GM21423 (cell line): ENCODE data around the gene LRRC75A.

Source experiments
- ATAC-seq: cut with Tn5 transposase; IDR thresholded peaks from one replicate; pipeline ENCODE4 v1.9.1; 2021; ENCODE audit warnings: mild to moderate bottlenecking, moderate library complexity; ENCODE audit not compliant: unreplicated experiment

The LRRC75A gene

DNA sequence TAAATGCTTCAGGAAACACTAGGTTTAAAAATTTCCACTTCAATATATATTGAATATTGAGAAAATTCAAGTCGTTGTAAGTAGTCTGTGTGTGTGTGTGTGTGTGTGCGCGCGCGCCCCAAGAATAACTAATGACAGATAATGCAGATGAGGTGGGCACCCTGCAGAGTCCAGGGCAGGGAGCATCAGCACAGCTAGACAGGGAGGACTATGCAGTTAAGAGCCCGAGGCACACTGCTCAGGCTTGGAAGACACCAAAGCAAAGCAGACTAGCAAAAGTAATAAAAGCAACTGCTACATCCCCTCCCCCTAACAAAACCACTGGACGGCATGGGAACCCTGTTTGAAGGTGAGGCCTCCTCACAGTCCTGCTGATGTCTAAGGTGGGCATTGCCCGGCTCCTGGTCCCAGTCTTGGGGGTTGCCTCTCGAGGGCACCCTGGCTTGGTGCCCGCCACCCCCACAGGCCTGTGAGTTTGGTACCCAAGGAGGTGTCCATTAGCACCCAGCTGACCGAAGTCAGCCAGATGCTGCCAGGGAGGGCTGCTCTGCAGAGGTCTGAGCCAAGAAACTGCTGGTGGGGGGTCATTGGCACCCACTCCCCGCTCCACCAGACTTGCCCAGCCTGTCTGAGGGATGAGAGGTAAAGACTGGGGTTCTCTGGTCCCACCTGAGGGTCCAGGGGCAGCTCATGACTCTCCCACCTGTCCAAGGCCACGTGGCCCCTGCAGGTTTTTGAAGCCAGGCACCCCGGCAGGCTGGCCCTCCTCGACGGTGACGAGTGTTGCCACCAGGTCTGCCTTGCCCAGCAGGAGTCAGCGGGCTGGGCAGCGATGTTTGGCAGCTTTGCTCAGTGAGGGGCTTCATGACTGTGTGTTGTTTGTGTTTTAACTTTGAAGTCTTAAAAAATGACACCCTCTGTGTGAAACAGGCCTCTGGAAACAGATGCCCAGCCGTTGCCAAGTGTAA, 18.7 kb downstream of the LRRC75A start:
- ATAC-seq, result no peak

DNA sequence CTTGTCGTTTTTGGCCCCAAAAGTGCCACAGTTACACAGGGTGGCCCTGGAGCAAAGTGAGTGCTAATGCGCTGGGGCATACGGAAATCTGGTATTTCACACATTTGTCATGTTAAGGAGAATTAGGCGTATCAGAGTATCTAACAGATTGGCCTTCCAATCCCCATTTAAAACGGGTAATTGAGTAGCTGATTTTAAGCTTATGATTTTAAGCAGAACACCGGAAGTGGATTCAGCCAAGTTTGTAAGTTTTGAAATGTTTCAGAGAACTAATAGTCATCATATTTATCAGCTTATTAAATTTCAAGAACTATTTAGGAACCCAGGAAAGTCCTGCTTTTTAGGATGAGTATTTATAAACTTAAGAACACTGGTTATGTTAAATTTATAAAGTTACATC, 19.5 kb downstream of the LRRC75A start:
- no peak for ATAC-seq

DNA sequence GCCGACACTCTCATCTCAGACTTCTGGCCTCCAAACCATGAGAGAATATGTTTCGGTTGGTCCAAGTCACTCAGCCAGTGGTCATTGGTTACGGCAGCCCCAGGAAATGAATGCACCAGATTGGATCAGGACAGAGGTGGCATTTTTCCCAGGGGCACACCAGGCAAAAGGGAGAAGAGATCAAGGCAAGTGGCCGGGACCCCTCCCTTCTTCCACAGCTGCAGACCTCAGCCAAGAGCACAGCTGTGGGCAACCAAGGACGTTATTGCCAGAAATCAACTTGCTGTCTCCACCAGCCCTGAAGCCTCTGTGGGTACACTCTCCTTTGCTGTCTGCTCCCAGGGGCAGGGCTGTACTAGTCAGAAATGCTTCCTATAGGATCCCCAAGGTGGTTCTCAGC, 20.7 kb downstream of the LRRC75A start:
- ATAC-seq, result no peak

DNA sequence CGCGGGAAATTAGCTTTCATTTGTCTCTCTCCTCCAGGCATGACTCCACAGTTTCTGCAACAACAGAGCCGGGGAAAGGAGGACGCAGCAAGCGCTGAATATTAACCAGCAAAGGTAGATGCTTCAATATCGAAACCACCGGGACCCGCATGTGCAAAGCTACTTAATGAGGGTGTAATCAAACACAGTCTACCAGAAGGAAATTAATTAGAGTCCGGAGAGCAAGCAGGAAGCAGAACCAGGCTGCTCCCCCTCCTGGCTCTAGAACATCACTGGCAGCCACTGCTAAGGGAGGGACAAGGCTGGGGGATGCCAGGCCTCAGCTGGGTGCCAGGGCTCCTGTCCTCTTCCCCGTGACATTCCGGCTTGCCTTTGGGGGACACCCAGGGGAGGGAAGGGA, 21.7 kb downstream of the LRRC75A start:
- ATAC-seq, result no peak

DNA sequence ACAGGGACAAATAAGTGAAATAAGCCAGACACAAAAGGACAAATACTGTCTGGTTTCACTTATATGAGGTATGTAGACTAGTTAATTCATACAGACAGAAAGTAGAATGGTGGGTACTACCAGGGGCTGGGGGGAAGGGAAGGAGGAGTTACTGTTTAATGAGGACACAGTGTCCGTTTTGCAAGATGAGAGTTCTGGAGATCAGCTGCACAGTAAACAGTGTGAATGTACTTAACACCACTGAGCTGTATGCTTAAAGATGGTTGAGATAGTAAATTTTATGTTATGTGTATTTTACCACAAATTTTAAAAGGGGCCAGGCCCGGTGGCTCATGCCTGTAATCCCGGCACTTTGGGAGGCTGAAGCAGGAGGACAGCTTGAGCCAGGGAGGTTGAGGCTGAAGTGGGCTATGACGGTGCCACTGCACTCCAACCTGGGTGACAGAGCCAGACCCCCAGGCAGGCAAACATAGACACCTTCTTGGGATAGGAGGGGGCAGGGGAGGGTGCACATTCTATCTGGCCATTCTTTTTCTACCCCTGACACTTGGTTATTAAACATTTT, 23.5 kb downstream of the LRRC75A start:
- no peak for ATAC-seq

DNA sequence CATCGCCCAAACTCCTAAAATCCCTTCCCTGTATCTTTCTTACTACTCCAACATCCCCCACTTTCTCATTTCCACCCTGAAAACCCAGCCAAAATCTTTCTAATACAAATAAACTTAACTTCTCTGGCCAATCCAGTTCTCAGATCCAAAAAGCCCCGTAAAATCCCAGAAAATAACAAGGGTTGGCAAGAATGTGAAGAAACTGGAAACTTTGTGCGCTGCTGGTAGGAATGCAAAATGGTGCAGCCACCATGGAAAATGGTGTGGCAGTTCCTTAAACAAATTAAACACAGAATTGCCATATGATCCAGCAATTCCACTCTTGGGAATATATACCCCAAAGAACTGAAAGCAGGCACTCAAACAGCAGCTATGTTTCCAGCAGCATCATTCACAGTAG, 24.1 kb downstream of the LRRC75A start:
- ATAC-seq, result no peak

DNA sequence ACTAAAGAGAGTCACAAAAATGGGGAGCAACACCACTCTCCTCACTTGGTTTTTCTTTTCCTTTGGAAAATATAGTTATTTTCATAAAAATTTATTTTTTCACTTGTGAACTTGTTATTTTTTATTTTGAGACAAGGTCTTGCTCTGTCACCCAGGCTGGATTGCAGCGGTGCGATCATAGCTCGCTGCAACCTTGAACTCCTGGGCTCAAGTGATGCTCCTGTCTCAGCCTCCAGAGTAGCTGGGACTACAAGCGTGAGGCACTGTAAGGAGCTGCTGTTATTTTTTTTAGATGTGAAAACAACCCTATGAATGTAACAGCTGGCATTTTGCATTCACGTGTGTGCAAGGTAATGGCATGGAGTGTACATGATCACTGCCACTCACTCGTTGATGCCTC, 24.9 kb downstream of the LRRC75A start:
- ATAC-seq, result no peak

DNA sequence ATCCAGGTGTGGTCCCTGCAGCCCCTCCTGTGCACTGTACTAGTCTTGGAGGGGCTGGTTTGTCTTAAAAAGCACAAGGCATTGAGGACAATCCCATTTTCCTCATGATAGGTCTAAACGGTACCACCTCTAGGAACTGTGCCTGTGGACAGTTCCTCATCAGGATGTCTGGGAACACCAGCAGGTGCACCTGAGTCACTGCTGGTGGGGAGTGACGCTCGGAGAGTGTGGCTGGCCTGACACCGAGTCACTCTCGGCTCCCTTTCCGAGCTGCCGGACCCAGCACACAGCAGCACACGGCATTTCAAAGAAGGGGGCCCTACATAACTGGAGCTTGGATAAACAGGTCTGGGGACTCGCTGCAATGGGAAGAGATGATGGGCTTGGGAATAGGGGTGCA, 25.6 kb downstream of the LRRC75A start:
- ATAC-seq, result no peak

DNA sequence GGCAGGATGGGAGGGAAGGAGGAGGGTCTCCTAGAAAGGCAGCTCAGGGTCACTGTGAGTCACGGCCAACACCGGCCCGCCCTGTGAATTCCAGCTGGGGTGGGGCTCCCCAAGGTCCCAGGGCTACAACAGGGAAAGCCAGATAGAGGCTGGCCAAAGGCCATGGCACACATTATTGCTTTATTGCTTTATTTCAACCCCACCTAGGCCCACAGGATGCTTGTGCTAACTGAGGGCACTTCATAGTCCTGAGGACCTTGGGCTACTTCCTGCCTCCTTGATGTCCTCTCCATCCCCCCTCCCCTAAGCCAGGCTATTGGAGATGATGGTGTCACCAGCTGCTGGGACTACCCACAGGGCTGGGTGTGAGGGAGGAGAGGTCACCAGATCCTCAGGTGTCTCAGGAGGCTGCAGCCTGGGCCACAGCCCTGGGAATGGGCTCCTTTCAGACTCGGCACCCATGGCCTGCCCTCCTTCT, 26.1 kb downstream of the LRRC75A start:
- no peak for ATAC-seq

DNA sequence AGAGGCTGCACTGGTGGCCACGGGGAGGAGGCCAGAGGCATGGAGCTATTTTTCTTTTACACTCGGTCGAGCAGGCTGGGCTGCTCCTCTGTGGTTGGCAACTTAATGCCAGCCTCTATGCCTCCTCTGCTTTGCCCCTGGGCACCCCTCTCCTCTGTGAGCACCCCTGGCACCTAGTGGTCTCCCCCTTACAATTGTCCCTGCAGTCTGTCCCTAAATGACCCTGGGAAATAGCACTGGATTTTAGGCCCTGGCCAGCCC, 27.0 kb downstream of the LRRC75A start:
- ATAC-seq, result no peak

DNA sequence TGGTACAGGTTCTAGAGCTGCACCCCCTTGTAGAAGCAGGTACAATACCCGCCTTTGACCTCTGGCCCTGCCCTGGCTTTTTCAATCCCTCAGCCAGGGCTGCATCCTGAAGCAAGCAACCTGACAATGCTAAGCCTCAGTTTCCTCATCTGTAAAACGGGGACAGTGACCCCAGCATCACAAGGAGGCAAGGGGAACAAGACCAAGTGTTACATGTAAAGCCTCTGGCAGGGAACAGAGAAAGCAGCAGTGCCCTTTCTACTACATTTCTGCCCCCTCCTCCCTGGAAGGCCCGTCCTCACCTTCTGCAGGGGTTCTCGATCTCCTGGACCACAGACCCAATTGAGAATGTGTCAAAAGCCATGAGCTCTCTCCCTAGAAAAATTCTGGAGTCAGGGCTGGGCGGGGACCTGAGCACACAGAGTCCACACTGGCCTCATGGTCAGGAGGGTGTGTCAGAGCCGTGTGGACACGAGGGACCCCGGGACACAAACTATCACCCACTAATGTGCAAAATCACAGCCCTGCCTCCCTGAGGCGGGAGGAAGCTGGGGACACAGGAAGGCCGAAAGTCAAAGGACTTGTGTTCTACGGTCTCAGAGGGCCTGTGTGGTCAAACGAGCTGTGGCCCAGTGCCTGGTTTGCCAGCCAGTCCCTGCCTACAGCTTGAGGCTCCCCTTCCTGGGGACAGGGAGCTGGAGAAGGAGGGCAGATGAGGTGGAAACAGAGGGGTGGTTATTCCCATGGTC, 27.5 kb downstream of the LRRC75A start:
- no peak for ATAC-seq

DNA sequence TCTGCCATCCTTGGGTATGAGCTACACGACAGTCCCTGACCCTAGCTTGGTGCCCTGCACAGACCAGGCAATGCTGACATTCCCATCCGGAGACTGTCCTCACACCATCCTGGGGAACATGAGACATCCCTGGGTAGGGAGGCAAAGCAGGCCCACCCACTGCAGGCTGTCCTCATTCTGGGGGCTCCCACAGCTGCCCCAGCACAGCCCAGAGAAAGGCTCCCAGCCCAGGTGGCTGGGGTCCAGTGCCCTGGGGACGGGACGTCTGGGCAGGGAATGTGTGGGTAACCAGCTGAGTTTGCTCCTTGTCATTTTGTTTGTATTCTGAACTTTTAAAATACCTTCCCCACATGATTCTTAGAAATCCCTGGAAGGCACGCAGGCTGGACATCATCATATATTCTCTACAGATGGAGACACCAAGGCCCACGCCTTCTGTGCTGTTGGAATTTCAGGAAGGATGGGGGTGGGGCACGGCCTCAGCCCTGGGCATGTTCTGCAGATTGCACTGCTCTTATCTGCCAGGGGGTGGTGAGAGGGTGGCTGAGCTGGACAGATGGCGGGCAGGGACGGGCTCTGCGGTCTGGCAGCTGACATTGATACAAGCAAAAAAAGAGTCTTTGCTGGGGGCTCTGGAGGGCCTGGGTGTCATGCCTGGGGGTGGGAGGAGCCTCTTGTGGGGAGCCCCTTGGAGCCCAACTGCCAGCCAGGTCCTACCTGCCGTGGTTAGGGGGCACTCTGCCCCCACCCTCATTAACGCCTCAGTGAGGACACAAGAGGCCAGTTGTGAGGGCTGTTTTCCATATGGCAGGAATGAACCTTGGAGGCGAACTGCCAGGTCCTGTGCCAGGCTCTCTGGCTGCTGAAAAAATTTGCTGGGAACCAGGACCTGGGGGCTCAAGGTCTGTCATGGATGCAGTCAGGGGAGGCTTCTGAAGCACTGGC, 28.4 kb downstream of the LRRC75A start:
- no peak for ATAC-seq

DNA sequence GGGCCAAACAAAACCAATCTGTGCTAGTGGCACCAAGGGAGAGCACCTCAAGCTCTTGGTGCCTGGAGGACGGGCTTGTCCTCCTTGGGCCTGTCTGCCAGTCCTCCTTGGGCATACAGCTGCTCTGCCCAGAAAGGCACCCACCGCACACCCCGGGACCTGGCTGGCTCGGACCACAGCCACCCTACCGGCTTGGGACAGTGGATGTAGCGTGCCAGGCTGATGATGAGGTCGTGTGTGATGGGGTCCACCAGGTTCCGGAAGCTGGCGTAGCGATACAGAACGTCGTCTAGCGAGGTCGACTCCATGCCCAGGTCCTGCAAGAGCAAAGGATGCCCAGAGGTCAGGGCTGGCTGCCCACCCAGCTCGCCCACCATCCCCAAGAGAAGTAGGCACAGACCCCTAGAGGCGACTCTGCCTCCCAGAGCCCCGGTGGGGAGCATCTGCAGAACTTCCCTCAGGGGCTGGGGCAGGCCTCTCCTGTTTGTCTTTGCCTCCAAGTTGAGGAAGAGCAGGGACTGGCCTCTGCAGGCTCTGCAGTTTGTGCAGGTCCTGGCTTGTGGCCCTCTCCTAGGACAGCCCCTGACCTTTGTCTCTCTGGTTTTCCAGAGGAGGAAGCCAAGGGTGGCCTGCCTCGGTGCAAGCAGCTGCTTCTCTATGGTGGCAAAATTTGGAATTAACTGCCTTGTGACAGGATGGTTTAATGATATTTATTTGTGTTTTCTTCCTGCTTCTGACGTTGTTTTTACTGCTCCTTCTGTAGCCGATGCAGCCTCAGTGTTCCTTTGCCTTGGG, 29.7 kb downstream of the LRRC75A start:
- no peak for ATAC-seq

DNA sequence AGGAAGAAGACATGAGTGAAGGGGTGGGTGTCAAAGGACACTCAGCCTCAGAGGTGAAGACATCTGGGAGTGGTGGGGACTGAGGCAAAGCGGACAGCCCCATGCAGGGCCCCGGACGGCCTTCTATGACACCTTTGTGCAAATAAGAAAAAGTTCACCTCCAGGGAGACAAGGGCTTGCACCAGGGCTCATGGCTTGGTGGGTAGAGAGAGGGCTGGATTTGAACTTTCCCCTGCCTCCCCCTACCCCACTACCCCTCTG, 30.5 kb downstream of the LRRC75A start:
- no peak for ATAC-seq

DNA sequence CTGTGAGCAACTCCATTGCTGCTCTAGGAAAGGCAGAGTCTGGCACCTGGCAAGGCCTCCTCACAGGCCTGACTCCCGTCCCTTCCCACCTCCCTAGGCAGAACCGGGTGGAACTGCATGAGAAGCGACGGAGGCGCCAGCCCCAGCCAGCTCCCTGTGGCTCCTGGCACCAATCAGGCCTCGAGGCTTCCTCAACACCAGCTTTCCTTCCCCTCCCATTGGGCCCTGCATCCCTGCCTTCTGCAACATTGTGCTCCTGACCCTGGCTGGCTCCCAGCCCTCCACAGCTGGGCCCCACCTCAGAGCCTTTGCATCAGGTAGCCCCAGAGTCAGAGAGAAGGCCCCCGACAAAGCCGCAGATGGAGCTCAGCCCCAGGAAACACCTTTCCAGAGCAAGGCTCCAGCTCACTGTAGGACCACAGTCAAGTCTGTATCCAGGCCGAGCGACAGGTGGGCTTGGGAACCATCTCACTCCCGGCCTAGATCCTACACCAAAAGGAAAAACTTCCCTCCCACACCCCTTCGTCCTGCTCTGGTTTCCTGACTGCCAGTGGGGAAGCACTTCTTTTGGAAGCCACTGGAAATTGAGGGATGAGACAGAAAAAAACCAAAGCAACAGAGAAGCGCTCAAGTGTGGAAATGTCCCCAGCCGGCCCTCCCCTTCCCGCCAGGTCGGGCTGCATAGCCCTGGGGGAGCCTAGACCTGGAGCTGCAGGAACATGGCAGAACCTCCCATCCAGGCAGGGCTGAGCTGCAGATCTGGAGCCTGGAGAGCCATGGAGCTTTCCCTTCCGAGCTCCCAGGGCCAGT, 31.0 kb downstream of the LRRC75A start:
- ATAC-seq, result no peak

DNA sequence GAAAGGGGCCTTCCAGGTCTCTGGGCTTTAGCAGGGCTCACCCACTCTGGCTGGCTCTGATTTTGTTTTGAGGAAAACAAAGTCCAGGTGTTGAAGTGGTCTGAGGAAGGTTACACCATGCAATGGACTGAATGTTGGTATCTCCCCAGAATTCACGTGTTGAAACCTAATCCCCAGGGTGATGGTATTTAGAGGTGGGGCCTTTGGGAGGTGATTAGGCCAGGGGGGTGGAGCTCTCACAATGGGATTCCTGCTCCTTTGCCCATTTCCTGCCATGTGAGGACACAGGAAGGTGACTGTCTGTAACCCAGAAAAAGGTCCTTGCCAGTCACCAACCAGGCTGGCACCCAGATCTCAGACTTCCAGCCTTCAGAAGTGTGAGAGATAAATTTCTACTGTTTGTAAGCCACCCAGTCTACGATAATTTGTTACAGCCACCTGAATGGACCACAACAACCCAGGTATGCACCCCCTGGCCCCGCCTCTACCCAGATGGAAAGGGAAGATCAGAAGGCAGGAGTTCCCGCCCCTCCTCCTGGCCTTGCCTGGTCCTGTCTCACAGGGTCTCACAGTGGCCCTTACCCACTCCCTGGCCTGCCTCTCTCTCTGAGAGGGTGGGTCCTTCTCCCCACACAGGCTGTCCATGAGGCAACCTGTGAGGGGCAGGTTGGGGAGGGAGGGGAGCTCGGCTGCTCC, 32.0 kb downstream of the LRRC75A start:
- no peak for ATAC-seq

DNA sequence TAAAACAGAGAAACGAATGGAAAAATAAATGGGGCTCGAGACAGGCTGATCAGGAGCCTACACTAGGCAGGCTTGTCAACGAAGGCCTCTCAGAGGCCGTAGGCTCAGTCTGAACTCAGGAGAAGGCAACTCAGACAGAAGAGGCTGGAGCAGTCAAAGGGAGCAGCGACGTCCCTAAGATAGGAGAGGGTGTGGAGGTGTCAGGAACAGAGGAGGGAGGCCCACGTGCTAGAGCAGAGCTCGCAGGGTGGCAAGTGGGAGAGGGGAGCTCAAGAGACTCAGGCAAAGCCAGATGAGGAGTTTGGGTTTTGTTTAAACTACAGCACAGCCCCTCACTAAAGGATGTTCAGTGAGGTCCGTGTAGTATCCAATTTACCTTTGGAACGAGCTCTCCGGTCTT, 32.7 kb downstream of the LRRC75A start:
- ATAC-seq, result no peak

DNA sequence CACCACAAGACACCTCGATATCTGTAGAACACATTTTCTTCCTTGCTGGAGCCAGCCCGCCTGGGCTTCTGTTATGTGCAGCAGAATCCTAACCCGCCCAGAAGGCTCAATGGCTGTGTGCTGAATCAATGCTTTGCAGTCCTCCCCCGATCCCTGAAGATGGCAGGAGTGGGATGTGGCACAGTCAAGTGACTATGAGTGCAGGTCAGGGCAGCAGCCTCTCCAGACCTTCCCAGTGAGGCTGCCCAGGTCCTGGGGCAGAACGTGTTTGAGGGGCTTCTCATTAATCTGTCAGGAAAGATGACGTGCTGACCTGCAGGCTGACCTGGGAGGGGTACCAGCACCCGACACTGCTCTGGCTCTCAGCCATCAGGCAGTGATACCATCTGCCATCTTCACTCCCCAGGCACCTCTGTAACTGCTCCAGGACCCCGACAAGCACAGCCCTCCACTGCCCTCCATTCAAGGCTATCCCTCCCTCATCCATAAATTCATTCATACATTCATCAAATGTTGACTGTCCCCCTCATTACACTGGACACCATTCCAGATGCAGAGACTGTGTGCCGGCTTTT, 35.2 kb downstream of the LRRC75A start:
- no peak for ATAC-seq
